GM21447 (cell line): ENCODE measurements around the gene PPP2R5C.

ENCODE experiments used
- ATAC-seq: cut with Tn5 transposase; IDR thresholded peaks from one replicate; pipeline ENCODE4 v1.9.1; 2021; ENCODE audit not compliant: unreplicated experiment

PPP2R5C gene

GRCh38 chr14:101937926-101938767 is 176.6 kb downstream of the PPP2R5C start:
- no peak for ATAC-seq

DNA sequence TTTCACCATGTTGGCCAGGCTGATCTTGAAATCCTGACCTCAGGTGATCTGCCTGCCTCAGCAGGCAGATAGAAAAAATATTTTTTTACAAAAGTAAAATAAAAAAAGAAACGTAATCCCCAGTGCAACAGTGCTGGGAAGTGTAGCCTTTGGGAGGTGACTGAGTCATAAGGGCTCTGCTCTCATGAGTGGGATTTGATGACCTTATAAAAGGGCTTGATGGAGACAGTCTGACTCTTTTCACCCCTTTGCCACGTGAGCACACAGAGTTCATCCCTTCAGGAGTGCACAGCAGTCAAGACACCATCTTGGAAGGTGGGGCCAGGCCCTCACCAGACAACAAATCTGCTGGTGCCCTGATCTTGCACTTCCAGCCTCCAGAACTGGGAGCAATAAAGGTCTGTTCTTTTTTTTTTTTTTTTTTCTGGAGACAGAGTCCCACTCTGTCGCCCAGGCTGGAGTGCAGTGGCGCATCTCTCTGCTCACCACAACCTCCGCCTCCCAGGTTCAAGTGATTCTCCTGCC is 178.2 kb downstream of the PPP2R5C start:
- ATAC-seq = no peak

GRCh38 chr14:101944451-101944850 is 182.9 kb downstream of the PPP2R5C start:
- ATAC-seq = no peak

GRCh38 chr14:101945171-101945570 is 183.7 kb downstream of the PPP2R5C start:
- ATAC-seq = no peak

GRCh38 chr14:101947577-101947903 is 186.0 kb downstream of the PPP2R5C start:
- ATAC-seq = peak; percentile 5

- ATAC-seq = peak; percentile 95
Observed at GRCh38 chr14:101947904-101948665, 186.6 kb downstream of the PPP2R5C start.

DNA sequence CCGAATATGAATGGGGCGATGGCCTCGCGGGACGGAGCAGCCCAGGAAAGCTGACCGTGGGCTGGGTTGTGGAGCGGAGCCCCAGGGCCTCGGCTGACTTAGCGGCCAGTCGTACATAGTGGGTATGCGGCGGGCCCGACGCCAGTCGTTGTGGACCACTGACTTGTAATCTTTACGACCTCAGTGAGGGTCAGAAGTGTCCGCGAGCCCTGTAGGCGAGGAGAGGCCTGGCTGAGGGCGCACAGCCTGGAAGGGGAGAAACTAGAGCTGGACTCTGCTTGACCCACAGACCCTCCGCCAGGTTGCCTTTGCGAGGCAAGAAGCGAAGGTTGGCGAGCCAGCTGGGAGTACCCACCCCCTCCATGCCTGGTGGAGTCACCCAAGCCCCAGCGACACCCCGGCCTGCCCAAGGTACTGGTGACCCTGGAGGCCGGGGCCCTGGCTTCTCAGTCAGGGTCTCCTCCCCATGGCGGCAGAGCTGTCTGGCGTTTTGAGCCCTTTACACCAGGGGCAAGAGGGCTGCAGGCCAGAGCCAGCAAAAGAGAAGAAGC is 187.2 kb downstream of the PPP2R5C start:
- peak; percentile 5 for ATAC-seq

GRCh38 chr14:101950100-101950499 is 188.6 kb downstream of the PPP2R5C start:
- no peak for ATAC-seq

GRCh38 chr14:101950516-101951215 is 189.2 kb downstream of the PPP2R5C start:
- ATAC-seq = no peak

DNA sequence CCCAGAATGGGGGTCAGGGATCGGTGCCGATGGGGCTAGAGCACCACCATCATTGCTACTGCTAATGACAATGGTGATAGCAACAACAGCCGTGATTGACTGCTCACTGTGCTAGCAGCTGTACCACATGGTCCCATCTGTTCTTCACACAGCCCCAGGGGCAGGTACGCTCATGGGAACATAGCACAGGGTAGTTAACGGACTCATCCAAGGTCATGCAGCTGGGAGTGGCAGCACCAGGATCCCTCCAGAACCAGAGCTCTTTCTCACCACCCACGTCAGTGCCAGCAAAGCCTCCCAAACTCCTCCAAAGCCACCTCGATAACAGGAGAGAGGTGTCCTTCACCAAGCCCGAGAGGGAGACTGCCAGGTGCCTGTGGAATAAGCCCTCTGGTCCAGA is 191.6 kb downstream of the PPP2R5C start:
- no peak for ATAC-seq

DNA sequence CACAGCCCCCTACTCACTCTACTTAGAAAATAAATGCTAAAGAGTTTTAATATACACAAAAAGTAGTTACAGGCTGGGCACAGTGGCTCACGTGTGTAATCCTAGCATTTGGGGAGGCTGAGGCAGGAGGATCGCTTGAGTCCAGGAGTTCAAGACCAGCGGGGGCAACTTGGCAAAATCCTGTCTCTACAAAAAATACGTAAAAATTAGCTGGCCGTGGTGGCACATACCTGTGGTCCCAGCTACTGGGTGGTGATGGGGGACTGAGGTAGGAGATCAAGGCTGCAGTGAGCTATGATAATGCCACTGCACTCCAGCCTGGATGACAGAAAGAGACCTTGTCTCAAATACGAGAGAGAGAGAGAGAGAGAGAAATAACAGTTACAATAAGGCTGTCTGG is 193.0 kb downstream of the PPP2R5C start:
- no peak for ATAC-seq

GRCh38 chr14:101955695-101956161 is 194.2 kb downstream of the PPP2R5C start:
- ATAC-seq = no peak

- ATAC-seq = no peak
Observed at GRCh38 chr14:101956179-101956885, 194.8 kb downstream of the PPP2R5C start.

DNA sequence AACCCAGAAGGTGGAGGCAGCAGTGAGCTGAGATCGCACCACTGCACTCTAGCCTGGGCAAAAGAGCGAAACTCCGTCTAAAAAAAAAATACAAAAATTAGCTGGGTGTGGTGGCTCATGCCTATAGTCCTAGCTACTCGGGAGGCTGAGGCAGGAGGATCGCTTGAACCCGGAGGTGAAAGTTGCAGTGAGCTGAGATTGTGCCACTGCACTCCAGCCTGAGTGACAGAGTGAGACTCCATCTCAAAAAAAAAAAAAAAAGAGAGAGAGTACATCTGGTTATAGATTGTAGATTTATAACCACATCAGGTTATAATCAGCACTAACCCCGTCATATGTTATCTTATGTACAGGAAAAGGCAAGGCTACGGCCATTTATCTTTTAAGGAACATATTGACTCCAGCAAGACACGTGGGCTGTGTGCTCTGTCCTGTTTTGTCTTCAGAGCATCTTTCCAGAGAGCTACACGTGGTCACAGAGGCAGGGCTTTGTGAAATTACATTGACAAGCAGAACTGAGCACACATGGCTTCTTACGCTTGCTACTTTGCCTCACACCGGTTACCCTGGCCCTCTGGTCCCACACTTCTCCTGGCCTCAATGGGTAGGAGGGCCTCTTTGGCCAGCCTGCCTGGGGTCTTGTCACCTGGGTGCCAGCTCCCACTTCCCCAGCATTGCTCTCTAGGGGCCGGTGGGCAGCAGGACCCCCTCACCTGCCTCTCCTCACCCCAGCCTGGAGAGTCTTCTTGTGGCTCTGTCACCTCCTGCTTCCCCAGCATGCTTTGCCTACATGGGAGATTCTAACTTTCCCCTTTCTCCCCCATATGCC is 196.1 kb downstream of the PPP2R5C start:
- ATAC-seq = no peak

DNA sequence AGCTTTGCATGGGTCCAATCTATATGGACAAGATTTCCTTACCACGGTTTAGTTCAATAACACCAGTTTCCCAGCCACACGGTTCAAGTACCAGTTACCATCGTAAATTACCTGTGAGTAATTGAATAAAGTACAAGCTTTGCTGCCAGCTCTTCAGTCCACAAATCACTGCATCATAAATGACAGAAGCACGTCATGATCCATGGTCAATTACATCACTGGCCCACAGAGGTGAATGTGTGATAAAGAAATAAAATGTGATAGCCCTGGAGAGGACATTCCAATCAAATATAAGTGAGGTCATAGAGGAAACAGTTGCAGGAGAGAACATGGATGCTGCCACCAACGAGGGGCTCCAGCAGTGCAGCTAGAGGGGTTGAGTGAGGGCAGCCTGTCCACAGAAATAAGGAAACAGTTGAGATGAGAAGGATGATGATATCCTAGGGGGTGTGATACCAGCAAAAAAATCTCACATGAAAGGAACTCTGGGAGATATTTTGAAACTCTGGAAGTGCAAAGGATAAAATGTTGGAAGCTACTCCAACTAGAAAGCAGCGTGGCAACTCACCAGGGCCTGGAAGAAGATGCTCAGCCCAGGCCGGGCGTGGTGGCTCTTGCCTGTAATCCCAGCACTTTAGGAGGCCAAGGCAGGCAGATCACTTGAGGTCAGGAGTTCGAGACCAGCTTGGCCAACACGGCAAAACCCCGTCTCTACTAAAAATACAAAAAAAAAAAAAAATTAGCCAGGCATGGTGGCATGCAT is 197.1 kb downstream of the PPP2R5C start:
- ATAC-seq = no peak

GRCh38 chr14:101959277-101959676 is 197.8 kb downstream of the PPP2R5C start:
- no peak for ATAC-seq

- no peak for ATAC-seq
Observed at GRCh38 chr14:101960225-101960624, 198.7 kb downstream of the PPP2R5C start.

- no peak for ATAC-seq
Observed at GRCh38 chr14:101961011-101961721, 199.7 kb downstream of the PPP2R5C start.
